Coronary artery (tissue), 2 donors: ENCODE data around the gene GRM6.

Source experiments
- DNase-seq: peaks from one replicate; pipeline ENCODE4 v3.0.0-alpha.2; 2017; ENCODE audit warnings: low spot score
- H3K27ac ChIP-seq, 2 donors: fragments of 200-600 bp; sonication (generic); one replicate each; pipeline ENCODE4 v1.5.1; 2016 to 2019
- H3K4me3 ChIP-seq: fragments of 200-600 bp; sonication (generic); 2 replicates; pipeline ENCODE4 v1.5.1; 2016; ENCODE audit warnings: mild to moderate bottlenecking, moderate library complexity
- TF ChIP-seq, protein P1 (sequence below): fragments of 200-600 bp; sonication (generic); IDR thresholded peaks from one replicate; pipeline ENCODE4 v1.5.1; 2019; ENCODE audit warnings: antibody characterized with exemption

The GRM6 gene

GRCh38 chr5:178931846-178932760, 63.0 kb downstream of the GRM6 start:
- H3K4me3 ChIP-seq = peak overlapping the region; percentile 32
- H3K27ac ChIP-seq = no peak overlapping the region
- TF ChIP-seq, protein P1, sequence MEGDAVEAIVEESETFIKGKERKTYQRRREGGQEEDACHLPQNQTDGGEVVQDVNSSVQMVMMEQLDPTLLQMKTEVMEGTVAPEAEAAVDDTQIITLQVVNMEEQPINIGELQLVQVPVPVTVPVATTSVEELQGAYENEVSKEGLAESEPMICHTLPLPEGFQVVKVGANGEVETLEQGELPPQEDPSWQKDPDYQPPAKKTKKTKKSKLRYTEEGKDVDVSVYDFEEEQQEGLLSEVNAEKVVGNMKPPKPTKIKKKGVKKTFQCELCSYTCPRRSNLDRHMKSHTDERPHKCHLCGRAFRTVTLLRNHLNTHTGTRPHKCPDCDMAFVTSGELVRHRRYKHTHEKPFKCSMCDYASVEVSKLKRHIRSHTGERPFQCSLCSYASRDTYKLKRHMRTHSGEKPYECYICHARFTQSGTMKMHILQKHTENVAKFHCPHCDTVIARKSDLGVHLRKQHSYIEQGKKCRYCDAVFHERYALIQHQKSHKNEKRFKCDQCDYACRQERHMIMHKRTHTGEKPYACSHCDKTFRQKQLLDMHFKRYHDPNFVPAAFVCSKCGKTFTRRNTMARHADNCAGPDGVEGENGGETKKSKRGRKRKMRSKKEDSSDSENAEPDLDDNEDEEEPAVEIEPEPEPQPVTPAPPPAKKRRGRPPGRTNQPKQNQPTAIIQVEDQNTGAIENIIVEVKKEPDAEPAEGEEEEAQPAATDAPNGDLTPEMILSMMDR = no peak
- no peak for DNase-seq
